Subcutaneous adipose tissue (tissue), 4 donors: ENCODE measurements around the gene SMOC1. TPM values are rescaled to one million over a fixed set of nuclear protein-coding genes. Genes with fewer than 3 reads are reported as not detected.

Source experiments
- CTCF ChIP-seq: fragments of 450-650 bp; IDR thresholded peaks from one replicate; pipeline ENCODE4 v1.5.1; 2016; ENCODE audit warnings: low read depth, mild to moderate bottlenecking, control low read depth, antibody characterized with exemption, moderate library complexity
- total RNA-seq, 4 donors: library from RNA; depleted of rRNA; stranded (reverse); fragments of >200 nt; gene quantifications; one replicate each; pipeline ENCODE4 v1.1.0, GENCODE V29; 2016

The SMOC1 gene
- total RNA-seq, 4 donors from 2014 or later: 7.7 to 38.1 (median 29.9) TPM

GRCh38 chr14:69863083-69863482 lies 16.1 kb upstream of the SMOC1 start:
- no peak for TF ChIP-seq CTCF

DNA sequence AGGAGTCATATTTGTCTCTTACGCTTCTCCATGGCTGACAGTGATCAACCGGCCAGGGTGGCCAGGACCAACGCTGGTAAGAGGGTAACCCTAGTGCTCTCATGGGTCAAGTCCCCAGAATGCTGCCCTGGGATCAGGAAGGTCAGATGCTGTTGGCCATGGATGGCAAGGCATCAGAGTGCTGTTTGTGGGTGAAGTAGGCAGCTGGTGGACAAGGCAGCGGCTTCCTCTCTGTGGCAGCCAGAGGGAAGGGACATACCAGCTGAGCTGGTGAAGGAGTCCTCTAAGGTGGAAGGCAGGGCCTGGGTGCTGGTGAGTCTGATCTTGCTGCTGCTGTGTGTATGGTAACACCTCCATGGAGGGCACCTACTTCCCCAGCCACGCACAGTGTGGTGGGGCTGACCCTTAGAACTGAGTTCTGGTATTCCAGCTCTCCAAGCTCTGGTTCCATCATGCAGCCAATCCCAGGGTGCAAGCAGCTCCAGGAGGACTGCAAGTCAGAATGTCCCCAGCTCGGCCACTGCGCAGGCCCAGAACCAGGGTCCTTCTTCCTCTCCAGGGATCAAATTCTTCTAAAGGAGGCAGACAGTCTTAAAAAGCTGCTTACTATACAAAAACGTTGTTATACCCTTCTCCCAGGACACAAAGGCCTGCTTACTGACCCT lies 13.4 kb upstream of the SMOC1 start:
- TF ChIP-seq CTCF: no peak

- TF ChIP-seq CTCF: no peak
Observed at GRCh38 chr14:69868363-69868963, 10.8 kb upstream of the SMOC1 start.

DNA sequence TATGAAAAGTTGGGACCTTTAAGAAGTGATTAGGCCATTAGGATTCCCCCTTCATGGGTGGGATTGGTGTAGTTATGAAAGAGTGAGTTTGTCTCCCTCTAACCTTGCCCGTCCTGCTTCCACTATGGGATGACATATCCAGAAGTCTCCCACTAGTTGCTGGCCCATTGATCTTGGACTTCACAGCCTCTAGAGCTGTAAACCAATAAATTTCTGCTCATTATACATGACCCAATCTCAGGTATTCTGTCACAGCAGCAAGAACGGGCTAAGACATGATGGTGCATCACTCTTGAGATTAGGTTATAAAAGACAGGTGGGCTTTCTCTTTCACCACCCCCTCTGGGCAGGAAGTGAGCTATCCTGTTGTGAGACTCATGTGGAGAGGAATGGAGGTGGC lies 8.6 kb upstream of the SMOC1 start:
- TF ChIP-seq CTCF: no peak

GRCh38 chr14:69873877-69874780 lies 5.1 kb upstream of the SMOC1 start:
- no peak for TF ChIP-seq CTCF

DNA sequence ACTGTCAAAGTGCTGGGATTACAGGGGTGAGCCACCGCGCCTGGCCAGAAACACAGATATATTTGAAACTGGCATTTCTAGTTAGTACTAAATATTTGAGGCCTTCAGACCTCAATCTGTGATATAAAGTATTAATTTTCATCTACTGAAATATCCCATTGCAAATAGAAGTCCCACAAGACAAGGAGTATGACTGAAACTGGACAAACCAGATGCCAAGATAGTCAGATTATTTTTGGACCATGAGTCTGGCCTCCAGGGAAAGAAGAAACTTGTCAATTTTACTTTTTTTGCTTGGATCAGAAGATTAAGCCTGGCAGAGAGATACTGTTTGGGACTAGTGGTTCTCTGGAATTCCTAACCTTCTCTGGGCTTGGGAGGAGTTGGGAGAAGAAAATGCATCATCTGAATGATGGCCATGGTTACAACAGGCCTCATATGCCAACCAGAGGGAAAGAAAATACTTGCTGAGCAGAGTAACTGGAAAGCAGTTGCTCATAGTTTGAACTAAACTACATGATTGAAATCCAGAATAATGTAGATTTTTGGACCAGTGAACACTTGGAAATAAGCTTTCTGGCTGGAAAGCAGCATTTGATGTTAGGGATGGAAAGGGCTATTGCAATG lies 2.9 kb upstream of the SMOC1 start:
- no peak for TF ChIP-seq CTCF
